HG02885 (cell line): Measurements from ENCODE around the gene AIMP1.
A peak's percentile ranks its signal among the peaks of the same experiment; 100 is the strongest.

Experiments
- ATAC-seq: cut with Tn5 transposase; IDR thresholded peaks from one replicate; pipeline ENCODE4 v1.9.1; 2021; ENCODE audit warnings: mild to moderate bottlenecking; ENCODE audit not compliant: unreplicated experiment, poor library complexity

Gene AIMP1

GRCh38 chr4:106343865-106344646, 27.7 kb downstream of the AIMP1 start:
- ATAC-seq: no peak

- ATAC-seq: no peak
Observed at GRCh38 chr4:106344647-106344970, 28.3 kb downstream of the AIMP1 start.

GRCh38 chr4:106347167-106347566, 30.8 kb downstream of the AIMP1 start:
- no peak for ATAC-seq

- no peak for ATAC-seq
Observed at GRCh38 chr4:106351016-106351415, 34.7 kb downstream of the AIMP1 start.

- ATAC-seq: no peak
Observed at GRCh38 chr4:106353786-106354185, 37.4 kb downstream of the AIMP1 start.

GRCh38 chr4:106355193-106355592, 38.8 kb downstream of the AIMP1 start:
- no peak for ATAC-seq

- ATAC-seq: no peak
Observed at GRCh38 chr4:106358899-106359298, 42.5 kb downstream of the AIMP1 start.

- ATAC-seq: no peak
Observed at GRCh38 chr4:106362086-106362825, 45.9 kb downstream of the AIMP1 start.

GRCh38 chr4:106364282-106364681, 47.9 kb downstream of the AIMP1 start:
- ATAC-seq: no peak

- no peak for ATAC-seq
Observed at GRCh38 chr4:106365613-106366012, 49.3 kb downstream of the AIMP1 start.

GRCh38 chr4:106366026-106366425, 49.7 kb downstream of the AIMP1 start:
- ATAC-seq: no peak

- no peak for ATAC-seq
Observed at GRCh38 chr4:106367072-106367471, 50.7 kb downstream of the AIMP1 start.

- ATAC-seq: no peak
Observed at GRCh38 chr4:106368678-106369077, 52.3 kb downstream of the AIMP1 start, which contains the start of gene GIMD1. Gene GIMD1 (minus strand): TSS chr4:106368778. CDS start chr4:106367435, 1,343 bp downstream.

- peak; percentile 77 for ATAC-seq
Observed at GRCh38 chr4:106369456-106370060, 53.2 kb downstream of the AIMP1 start.

- no peak for ATAC-seq
Observed at GRCh38 chr4:106370214-106370613, 53.9 kb downstream of the AIMP1 start.

- ATAC-seq: no peak
Observed at GRCh38 chr4:106371161-106371560, 54.8 kb downstream of the AIMP1 start.

GRCh38 chr4:106373026-106373425, 56.7 kb downstream of the AIMP1 start:
- ATAC-seq: no peak

GRCh38 chr4:106380179-106380578, 63.8 kb downstream of the AIMP1 start:
- ATAC-seq: no peak

GRCh38 chr4:106384878-106385277, 68.5 kb downstream of the AIMP1 start:
- no peak for ATAC-seq

GRCh38 chr4:106385853-106386393, 69.6 kb downstream of the AIMP1 start:
- ATAC-seq: no peak

- ATAC-seq: no peak
Observed at GRCh38 chr4:106395582-106395981, 79.2 kb downstream of the AIMP1 start.
